Measurements from ENCODE around the gene TMEM59.

DNA sequence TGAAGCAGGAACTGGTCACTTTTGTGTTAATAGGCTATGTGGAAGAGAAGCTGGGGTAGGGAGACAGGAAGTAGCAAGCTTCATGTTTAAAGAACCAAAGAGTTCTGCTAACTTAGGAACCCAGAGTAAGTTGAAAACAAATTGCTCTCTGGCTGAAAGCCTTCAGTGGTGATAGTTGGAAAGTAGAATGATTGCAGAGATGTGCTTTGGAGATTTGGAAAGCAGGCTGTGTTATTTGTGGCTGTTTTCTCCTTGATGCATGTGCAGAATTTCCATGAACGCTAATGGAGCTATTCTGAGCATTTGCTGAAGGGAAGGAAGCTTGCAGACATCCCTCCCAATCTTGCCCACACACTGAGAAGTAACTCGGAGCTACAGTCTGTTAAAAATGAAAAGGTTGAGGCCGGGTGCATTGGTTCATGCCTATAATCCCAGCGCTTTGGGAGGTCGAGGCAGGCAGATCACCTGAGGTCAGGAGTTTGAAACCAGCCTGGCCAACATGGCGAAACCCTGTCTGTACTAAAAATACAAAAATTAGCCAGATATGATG, 46.1 kb upstream of the TMEM59 start:
- TF ChIP-seq, protein P1, sequence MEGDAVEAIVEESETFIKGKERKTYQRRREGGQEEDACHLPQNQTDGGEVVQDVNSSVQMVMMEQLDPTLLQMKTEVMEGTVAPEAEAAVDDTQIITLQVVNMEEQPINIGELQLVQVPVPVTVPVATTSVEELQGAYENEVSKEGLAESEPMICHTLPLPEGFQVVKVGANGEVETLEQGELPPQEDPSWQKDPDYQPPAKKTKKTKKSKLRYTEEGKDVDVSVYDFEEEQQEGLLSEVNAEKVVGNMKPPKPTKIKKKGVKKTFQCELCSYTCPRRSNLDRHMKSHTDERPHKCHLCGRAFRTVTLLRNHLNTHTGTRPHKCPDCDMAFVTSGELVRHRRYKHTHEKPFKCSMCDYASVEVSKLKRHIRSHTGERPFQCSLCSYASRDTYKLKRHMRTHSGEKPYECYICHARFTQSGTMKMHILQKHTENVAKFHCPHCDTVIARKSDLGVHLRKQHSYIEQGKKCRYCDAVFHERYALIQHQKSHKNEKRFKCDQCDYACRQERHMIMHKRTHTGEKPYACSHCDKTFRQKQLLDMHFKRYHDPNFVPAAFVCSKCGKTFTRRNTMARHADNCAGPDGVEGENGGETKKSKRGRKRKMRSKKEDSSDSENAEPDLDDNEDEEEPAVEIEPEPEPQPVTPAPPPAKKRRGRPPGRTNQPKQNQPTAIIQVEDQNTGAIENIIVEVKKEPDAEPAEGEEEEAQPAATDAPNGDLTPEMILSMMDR (IDR thresholded peaks at IDR 0.05), result no peak
- TF ChIP-seq ZFX (IDR thresholded peaks at IDR 0.05; ENCODE audit: borderline replicate concordance), result no peak
